ENCODE measurements around the gene RPL6. TPM values are rescaled to one million over a fixed set of nuclear protein-coding genes. Genes with fewer than 3 reads are reported as not detected.

The RPL6 gene
- total and polyA plus RNA-seq, 4 donors, result 182 to 610 (median 522) TPM

DNA sequence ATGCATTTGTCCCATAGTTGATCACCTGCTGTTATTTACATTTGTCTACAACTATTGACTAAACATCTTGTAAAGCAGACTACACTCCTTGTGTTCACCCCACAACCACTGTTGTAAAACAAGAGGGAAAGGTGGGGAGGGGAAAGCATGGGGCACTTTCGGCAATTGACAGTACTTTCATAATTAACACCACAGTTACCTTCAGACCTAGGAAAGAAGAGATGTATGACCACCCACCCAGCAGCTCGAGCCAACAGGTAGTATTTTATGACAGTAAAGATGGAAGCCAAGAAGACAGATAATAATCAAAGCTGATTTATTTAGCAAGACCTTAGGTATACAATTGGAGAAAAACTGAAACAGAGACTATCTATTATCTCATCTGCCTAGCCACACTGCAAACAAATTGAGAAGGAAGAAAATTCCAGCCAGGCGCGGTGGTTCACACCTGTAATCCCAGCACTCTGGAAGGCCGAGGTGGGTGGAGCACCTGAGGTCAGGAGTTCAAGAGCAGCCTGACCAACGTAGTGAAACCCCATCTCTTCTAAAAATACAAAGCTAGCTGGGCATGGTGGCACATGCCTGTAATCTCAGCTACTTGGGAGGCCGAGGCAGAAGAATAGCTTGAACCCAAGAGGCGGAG lies 38.4 kb downstream of the RPL6 start:
- no peak overlapping the region for H3K27ac ChIP-seq (ENCODE audit: low read depth in 1 of 2, low read length in 2 of 2)
- no peaks in the 10 kb centered on the region for H3K36me3 ChIP-seq (ENCODE audit: control insufficient read depth in 4 of 4, insufficient read depth in 3 of 4, low read depth in 1 of 4, low read length in 3 of 4)
- no peak for DNase-seq (ENCODE audit: low spot score)
- TF ChIP-seq, protein P1, sequence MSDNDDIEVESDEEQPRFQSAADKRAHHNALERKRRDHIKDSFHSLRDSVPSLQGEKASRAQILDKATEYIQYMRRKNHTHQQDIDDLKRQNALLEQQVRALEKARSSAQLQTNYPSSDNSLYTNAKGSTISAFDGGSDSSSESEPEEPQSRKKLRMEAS (IDR thresholded peaks at IDR 0.05), result no peak
- TF ChIP-seq, protein P2, sequence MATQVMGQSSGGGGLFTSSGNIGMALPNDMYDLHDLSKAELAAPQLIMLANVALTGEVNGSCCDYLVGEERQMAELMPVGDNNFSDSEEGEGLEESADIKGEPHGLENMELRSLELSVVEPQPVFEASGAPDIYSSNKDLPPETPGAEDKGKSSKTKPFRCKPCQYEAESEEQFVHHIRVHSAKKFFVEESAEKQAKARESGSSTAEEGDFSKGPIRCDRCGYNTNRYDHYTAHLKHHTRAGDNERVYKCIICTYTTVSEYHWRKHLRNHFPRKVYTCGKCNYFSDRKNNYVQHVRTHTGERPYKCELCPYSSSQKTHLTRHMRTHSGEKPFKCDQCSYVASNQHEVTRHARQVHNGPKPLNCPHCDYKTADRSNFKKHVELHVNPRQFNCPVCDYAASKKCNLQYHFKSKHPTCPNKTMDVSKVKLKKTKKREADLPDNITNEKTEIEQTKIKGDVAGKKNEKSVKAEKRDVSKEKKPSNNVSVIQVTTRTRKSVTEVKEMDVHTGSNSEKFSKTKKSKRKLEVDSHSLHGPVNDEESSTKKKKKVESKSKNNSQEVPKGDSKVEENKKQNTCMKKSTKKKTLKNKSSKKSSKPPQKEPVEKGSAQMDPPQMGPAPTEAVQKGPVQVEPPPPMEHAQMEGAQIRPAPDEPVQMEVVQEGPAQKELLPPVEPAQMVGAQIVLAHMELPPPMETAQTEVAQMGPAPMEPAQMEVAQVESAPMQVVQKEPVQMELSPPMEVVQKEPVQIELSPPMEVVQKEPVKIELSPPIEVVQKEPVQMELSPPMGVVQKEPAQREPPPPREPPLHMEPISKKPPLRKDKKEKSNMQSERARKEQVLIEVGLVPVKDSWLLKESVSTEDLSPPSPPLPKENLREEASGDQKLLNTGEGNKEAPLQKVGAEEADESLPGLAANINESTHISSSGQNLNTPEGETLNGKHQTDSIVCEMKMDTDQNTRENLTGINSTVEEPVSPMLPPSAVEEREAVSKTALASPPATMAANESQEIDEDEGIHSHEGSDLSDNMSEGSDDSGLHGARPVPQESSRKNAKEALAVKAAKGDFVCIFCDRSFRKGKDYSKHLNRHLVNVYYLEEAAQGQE (IDR thresholded peaks at IDR 0.05), result no peak
- TF ChIP-seq, protein P3, sequence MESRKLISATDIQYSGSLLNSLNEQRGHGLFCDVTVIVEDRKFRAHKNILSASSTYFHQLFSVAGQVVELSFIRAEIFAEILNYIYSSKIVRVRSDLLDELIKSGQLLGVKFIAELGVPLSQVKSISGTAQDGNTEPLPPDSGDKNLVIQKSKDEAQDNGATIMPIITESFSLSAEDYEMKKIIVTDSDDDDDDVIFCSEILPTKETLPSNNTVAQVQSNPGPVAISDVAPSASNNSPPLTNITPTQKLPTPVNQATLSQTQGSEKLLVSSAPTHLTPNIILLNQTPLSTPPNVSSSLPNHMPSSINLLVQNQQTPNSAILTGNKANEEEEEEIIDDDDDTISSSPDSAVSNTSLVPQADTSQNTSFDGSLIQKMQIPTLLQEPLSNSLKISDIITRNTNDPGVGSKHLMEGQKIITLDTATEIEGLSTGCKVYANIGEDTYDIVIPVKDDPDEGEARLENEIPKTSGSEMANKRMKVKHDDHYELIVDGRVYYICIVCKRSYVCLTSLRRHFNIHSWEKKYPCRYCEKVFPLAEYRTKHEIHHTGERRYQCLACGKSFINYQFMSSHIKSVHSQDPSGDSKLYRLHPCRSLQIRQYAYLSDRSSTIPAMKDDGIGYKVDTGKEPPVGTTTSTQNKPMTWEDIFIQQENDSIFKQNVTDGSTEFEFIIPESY (IDR thresholded peaks at IDR 0.05), result no peak
- WGBS, result 69% methylated on average over 8 of the region's 8 CpGs
- H3K9me3 ChIP-seq (ENCODE audit: control insufficient read depth in 4 of 4, low read length in 3 of 4), result no peaks in the 10 kb centered on the region
- no peaks in the 10 kb centered on the region for H3K27me3 ChIP-seq (ENCODE audit: control insufficient read depth in 4 of 4, insufficient read depth in 4 of 4, low read length in 3 of 4)
- H3K4me3 ChIP-seq (ENCODE audit: low read depth in 1 of 3, low read length in 3 of 3), result no peak overlapping the region
- no peaks in the 10 kb centered on the region for H3K4me1 ChIP-seq (ENCODE audit: control insufficient read depth in 4 of 4, insufficient read depth in 4 of 4, low read length in 3 of 4)
- no peak overlapping the region for H3K9ac ChIP-seq (ENCODE audit: low read depth in 1 of 2, low read length in 2 of 2)

DNA sequence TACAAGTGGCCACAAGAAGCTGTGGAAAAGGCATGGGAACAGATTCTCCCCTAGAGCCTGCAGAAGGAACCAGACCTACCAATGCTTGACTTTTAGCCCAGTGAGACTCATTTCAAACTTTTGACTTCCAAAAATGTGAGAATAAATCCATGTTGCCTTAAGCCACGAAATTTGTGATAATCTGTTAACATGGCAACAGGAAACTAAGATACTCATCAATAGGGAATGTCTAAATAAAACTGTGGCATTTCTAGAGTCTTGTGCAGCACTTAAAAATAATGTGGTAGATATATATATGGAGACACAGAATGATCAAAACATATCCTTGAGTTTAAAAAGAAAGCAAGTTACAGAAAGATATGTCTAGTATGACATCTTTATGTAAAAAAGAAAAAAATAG lies 39.2 kb downstream of the RPL6 start:
- H3K4me3 ChIP-seq (ENCODE audit: low read depth in 1 of 3, low read length in 3 of 3), result no peak overlapping the region
- H3K27ac ChIP-seq (ENCODE audit: low read depth in 1 of 2, low read length in 2 of 2), result no peak overlapping the region
- H3K27me3 ChIP-seq (ENCODE audit: control insufficient read depth in 4 of 4, insufficient read depth in 4 of 4, low read length in 3 of 4), result no peaks in the 10 kb centered on the region
- no peak for DNase-seq (ENCODE audit: low spot score)
- H3K4me1 ChIP-seq (ENCODE audit: control insufficient read depth in 4 of 4, insufficient read depth in 4 of 4, low read length in 3 of 4), result no peaks in the 10 kb centered on the region
- TF ChIP-seq NR2F2 (IDR thresholded peaks at IDR 0.05), result no peak
- TF ChIP-seq SP1 (IDR thresholded peaks at IDR 0.05), result no peak
- TF ChIP-seq, protein P4, sequence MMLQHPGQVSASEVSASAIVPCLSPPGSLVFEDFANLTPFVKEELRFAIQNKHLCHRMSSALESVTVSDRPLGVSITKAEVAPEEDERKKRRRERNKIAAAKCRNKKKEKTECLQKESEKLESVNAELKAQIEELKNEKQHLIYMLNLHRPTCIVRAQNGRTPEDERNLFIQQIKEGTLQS (IDR thresholded peaks at IDR 0.05), result no peak
- no peak for TF ChIP-seq FOXA2 (IDR thresholded peaks at IDR 0.05)
- TF ChIP-seq GABPA (IDR thresholded peaks at IDR 0.05 in 1 of 2, conservative IDR thresholded peaks at IDR 0.05 in 1 of 2), result no peak
- TF ChIP-seq RXRA (IDR thresholded peaks at IDR 0.05), result no peak
- TF ChIP-seq, protein P1 (IDR thresholded peaks at IDR 0.05), result no peak
- TF ChIP-seq, protein P2 (IDR thresholded peaks at IDR 0.05), result no peak
- TF ChIP-seq RAD21 (IDR thresholded peaks at IDR 0.05), result no peak
- TF ChIP-seq JUND (IDR thresholded peaks at IDR 0.05), result no peak
- TF ChIP-seq YY1 (IDR thresholded peaks at IDR 0.05), result no peak
- TF ChIP-seq TAF1 (conservative IDR thresholded peaks at IDR 0.05), result no peak
- H3K9me3 ChIP-seq (ENCODE audit: control insufficient read depth in 4 of 4, low read length in 3 of 4), result no peaks in the 10 kb centered on the region
- H3K36me3 ChIP-seq (ENCODE audit: control insufficient read depth in 4 of 4, insufficient read depth in 3 of 4, low read depth in 1 of 4, low read length in 3 of 4), result no peaks in the 10 kb centered on the region
- 68% methylated on average over 1 of the region's 1 CpG for WGBS
- H3K9ac ChIP-seq (ENCODE audit: low read depth in 1 of 2, low read length in 2 of 2), result no peak overlapping the region
